Prostate gland (tissue), 2 donors: Measurements from ENCODE around the gene GRIK2. TPM values are rescaled to one million over a fixed set of nuclear protein-coding genes. Genes with fewer than 3 reads are reported as not detected.

Experiments used
- DNase-seq: peaks from one replicate; pipeline ENCODE4 v3.0.0-alpha.2; 2019; ENCODE audit warnings: low spot score
- H3K27ac ChIP-seq, 2 donors: fragments of 200-600 bp; sonication (generic); 2 replicates each; pipeline ENCODE4 v1.5.1; 2017 to 2019
- H3K27me3 ChIP-seq: fragments of 200-600 bp; sonication (generic); replicated peaks from 2 replicates; pipeline ENCODE4 v1.5.1; 2019; ENCODE audit not compliant: insufficient read depth
- H3K36me3 ChIP-seq, 2 donors: fragments of 200-600 bp; sonication (generic); 1 replicate in 1 of 2; 2 replicates in 1 of 2; pipeline versions ENCODE4 v1.5.1 to v1.8.1; 2017 to 2019
- H3K4me1 ChIP-seq: fragments of 200-600 bp; sonication (generic); replicated peaks from 2 replicates; pipeline ENCODE4 v1.5.1; 2019
- H3K4me3 ChIP-seq, 2 donors: fragments of 200-600 bp; sonication (generic); 2 replicates each; pipeline ENCODE4 v1.5.1; 2017 to 2019
- H3K9me3 ChIP-seq: fragments of 200-600 bp; sonication (generic); 2 replicates; pipeline ENCODE4 v1.5.1; 2017
- CTCF ChIP-seq, 4 experiments: fragments of 200-600 bp in 2 of 4; fragments of 450-650 bp in 2 of 4; sonication (generic) in 2 of 4; IDR thresholded peaks; 1 replicate in 3 of 4; 2 replicates in 1 of 4; pipeline ENCODE4 v1.5.1; 2016 to 2019; ENCODE audit warnings: antibody characterized with exemption in 4 of 4, mild to moderate bottlenecking in 2 of 4, moderate library complexity in 2 of 4
- POLR2A ChIP-seq: fragments of 450-650 bp; IDR thresholded peaks from one replicate; pipeline ENCODE4 v1.6.1; 2016; ENCODE audit warnings: antibody characterized with exemption, mild to moderate bottlenecking
- POLR2AphosphoS5 ChIP-seq: sonication (generic); formaldehyde crosslinking; IDR thresholded peaks from one replicate; pipeline ENCODE4 v1.6.1; 2017; ENCODE audit warnings: antibody characterized with exemption
- WGBS: methylation state at CpG from one replicate; pipeline ENCODE4 v1.1.5; 2018; 5-methylcytosine and 5-hydroxymethylcytosine counted together
- intact Hi-C: fragments of 100-400 bp; cut with DNase I; formaldehyde crosslinking; loops from one replicate; pipeline ENCODE4 v1.14.2; 2022
- total RNA-seq, 2 donors: library from RNA; depleted of rRNA; stranded (reverse); fragments of >200 nt; gene quantifications; one replicate each; pipeline ENCODE4 v1.1.0, GENCODE V29; 2016

The GRIK2 gene
- total RNA-seq, 2 donors from 2014 or later = 2.6 to 15.7 TPM

- no peaks in the 10 kb centered on the region for H3K9me3 ChIP-seq
- TF ChIP-seq POLR2A (no peak), POLR2AphosphoS5 (no peak), CTCF (IDR thresholded peaks at IDR 0.05) (no peak)
- no peaks in the 10 kb centered on the region for H3K36me3 ChIP-seq
- no peak for DNase-seq
- H3K4me3 ChIP-seq = no peak overlapping the region
- 89% methylated on average over 5 of the region's 5 CpGs for WGBS
- no peak overlapping the region for H3K27ac ChIP-seq
- H3K4me1 ChIP-seq = no peaks in the 10 kb centered on the region
- intact Hi-C loops = no loop called here
- H3K27me3 ChIP-seq = no peaks in the 10 kb centered on the region
These were observed 518.8 kb downstream of the GRIK2 start for GRCh38 chr6:101912311-101912710.

- H3K9me3 ChIP-seq = no peaks in the 10 kb centered on the region
- intact Hi-C loops = no loop called here
- no peak for TF ChIP-seq POLR2AphosphoS5
- no peak for TF ChIP-seq CTCF (IDR thresholded peaks at IDR 0.05)
- TF ChIP-seq POLR2A = no peak
- H3K36me3 ChIP-seq = no peaks in the 10 kb centered on the region
- H3K4me3 ChIP-seq = no peak overlapping the region
- no peaks in the 10 kb centered on the region for H3K27me3 ChIP-seq
- H3K27ac ChIP-seq = no peak overlapping the region
- no peaks in the 10 kb centered on the region for H3K4me1 ChIP-seq
- no peak for DNase-seq
- 87% methylated on average over 2 of the region's 2 CpGs for WGBS
These were observed 525.0 kb downstream of the GRIK2 start for GRCh38 chr6:101918471-101918870.

DNA sequence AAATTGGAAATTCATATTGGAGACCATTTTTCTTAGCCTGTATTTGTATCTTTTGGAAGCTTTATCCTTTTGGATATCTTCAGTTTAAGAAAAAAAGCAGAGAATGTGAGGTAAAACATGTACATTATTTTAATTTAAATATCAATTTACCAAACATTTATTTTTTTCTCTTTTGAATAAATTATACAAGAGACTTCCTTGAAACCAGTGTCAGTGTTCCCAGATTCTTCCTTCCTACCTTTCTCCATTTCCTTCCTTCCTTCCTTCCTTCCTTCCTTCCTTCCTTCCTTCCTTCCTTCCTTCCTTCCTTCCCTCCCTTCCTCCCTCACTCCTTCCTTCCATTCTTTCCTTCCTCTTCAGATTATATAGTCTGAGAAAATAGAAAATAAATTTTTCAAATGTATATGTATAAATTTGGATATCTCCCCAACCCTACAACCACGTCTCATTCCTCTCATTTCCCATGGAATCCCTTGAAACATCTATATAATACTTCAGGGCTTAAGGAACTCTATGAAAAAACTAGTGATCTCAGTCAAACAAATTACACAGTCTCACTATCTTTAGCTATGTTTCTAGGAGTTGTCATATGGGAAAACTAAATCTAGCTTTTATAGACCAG lies 528.4 kb downstream of the GRIK2 start:
- intact Hi-C loops = no loop called here

DNA sequence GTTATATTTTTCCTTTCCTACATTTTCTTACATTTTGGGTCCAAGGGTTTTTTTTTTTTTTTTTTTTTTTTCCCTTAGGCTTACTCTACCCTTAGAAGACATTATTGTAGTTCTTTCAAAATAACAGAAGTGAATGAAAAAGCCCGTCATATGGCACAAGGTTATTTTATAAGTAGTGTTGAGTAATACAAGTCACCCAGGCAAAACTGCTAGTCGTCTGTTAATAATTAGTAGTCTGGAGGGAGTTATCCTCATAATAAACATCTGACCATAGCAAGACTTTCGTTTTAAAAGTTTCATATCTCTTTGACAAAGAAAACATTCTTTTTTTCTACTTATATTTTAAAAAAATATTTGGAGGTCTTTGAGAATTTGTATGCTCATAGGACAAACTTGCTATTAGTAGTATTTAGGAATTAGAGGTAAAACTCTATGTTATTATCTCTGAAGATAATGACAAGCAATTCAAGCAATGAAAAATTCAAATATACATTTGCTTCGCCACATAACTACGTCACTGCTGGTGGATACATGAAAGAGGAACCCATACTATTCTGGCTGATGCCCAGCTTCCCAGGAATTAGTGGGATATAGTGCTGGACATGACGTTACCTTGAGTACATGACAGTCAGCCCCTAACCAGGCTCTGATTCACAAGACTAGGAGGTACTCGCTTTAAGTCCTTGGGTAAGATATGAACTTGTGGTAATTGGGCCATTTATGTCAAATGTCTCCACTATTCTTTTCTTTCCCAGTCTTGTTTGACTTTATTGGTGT lies 532.8 kb downstream of the GRIK2 start:
- 83% methylated on average over 7 of the region's 7 CpGs for WGBS
- intact Hi-C loops = no loop called here
- no peak for TF ChIP-seq POLR2AphosphoS5
- no peak for TF ChIP-seq POLR2A
- no peak for TF ChIP-seq CTCF (IDR thresholded peaks at IDR 0.05)
- H3K27me3 ChIP-seq = no peaks in the 10 kb centered on the region
- no peak overlapping the region for H3K27ac ChIP-seq
- H3K4me3 ChIP-seq = no peak overlapping the region
- no peak for DNase-seq
- H3K36me3 ChIP-seq = no peaks in the 10 kb centered on the region
- H3K4me1 ChIP-seq = no peaks in the 10 kb centered on the region
- H3K9me3 ChIP-seq = no peaks in the 10 kb centered on the region

More for the DNA sequence above, 528.4 kb downstream of the GRIK2 start:
- Histone ChIP-seq H3K36me3 (no peaks in the 10 kb centered on the region), H3K4me3 (no peak overlapping the region), H3K27ac (no peak overlapping the region), H3K27me3 (no peaks in the 10 kb centered on the region), H3K4me1 (no peaks in the 10 kb centered on the region), H3K9me3 (no peaks in the 10 kb centered on the region)
- WGBS = 90% methylated on average over 1 of the region's 1 CpG
- no peak for DNase-seq
- TF ChIP-seq POLR2A = no peak
- no peak for TF ChIP-seq POLR2AphosphoS5
- TF ChIP-seq CTCF (IDR thresholded peaks at IDR 0.05) = no peak

DNA sequence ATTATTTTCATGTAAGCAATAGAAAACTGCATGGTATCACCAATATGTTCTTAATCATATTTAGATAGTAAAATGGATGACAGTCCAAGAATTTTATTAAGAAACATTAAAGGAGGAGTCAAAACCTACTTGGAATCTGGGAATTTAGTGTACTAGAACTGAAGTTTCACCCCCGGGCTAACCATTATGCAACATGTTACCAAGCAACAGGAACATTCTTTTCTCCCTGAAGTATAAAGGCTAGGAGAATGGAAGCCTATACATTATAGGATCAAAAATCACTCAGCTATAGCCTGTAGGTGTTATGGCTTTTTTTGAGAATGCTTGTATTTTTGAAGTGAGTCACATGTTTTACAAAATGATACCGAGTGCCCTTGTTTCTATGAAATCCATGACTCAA lies 538.3 kb downstream of the GRIK2 start:
- Histone ChIP-seq H3K36me3 (no peaks in the 10 kb centered on the region), H3K4me1 (no peaks in the 10 kb centered on the region), H3K9me3 (no peaks in the 10 kb centered on the region), H3K27ac (no peak overlapping the region), H3K4me3 (no peak overlapping the region), H3K27me3 (no peaks in the 10 kb centered on the region)
- WGBS = 77% methylated on average over 2 of the region's 2 CpGs
- TF ChIP-seq POLR2A (no peak), CTCF (IDR thresholded peaks at IDR 0.05) (no peak), POLR2AphosphoS5 (no peak)
- intact Hi-C loops = no loop called here
- no peak for DNase-seq
